HG03139 (cell line): Measurements from ENCODE around the gene NCKAP5L.

ENCODE experiments used
- ATAC-seq: cut with Tn5 transposase; IDR thresholded peaks from one replicate; pipeline ENCODE4 v1.9.1; 2021; ENCODE audit not compliant: unreplicated experiment

The NCKAP5L gene

GRCh38 chr12:49801141-49802063, 26.8 kb downstream of the NCKAP5L start:
- ATAC-seq = no peak

- ATAC-seq = no peak
These were observed 27.6 kb downstream of the NCKAP5L start for GRCh38 chr12:49800421-49801140.

DNA sequence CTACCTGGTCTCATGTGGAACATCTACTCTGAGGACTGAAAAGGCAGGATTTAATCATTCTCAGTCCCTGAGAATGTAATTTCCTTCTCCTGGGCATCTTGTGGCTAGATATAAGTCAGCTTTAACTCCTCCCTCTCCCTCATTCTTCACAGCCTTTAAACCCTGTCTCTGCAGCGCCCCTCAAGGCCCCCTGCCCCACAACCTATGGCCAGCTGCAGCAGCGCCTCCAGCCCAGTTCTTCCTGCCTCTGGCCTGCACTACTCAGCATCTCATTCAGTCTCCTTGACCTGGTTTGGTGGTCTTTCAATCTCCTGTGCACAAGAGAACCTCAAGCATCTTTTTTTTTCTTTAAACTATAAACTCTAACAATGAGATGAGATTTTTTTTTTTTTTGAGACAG, 29.3 kb downstream of the NCKAP5L start:
- ATAC-seq = no peak

DNA sequence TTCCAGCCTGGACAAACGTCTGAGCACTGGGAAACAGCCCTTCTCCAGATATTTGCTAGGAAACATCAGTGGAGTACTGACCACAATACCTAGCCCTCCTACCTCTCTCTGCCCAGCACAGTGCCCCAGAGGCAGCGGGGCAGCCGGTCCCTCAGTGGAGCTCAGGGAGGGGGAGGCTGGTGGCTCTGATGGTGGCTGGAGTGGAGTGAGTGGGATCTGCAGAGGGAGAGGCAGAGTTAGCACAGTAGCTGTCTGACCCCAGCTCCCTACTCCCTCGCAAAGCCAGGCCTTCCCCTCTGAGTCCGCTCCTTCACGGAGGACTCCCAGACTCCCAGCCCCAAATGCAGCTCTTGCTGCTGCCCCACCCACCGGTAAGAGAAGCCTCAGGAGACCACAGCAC, 30.0 kb downstream of the NCKAP5L start:
- ATAC-seq = no peak

DNA sequence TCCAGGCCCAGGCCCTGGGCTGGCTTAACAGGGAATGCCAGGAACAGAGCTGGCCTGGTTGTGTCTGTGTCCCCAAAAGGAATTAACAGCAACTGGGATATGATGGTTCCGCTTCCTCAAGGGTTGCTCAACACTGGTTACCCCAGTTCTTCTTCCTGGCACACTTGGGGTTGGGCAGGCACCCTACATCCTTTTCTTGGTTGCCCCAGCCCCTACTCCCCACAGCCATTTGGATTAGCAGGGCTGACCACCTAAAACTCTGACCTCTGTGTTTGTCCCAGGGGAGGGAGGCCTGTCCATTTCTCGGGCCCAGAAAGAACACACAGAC, 30.8 kb downstream of the NCKAP5L start:
- ATAC-seq = no peak

- ATAC-seq = no peak
These were observed 31.4 kb downstream of the NCKAP5L start for GRCh38 chr12:49796606-49797448.

DNA sequence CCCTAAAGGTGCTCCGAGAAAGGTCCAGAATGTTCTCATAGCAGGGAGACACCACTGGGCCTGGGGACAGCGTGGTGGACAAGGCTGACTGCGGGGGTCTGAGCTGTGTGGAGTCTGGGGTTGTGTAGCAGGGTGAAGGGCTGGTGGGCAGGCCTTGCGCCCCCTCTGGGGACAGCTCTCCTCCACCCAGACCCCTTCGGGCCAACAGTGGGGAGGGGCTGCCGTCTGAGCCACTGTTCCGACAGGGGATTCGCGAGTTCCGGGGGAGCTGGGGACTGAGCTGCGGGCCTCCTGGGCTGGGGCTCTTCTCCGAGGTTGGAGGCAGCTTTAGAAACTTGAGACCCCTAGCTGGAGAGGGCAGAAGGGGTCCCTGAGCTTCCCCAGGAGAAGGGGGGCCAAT, 32.1 kb downstream of the NCKAP5L start:
- ATAC-seq = no peak

- no peak for ATAC-seq
These were observed 32.5 kb downstream of the NCKAP5L start for GRCh38 chr12:49795654-49796105.

GRCh38 chr12:49794811-49795653, 33.2 kb downstream of the NCKAP5L start:
- ATAC-seq = no peak

DNA sequence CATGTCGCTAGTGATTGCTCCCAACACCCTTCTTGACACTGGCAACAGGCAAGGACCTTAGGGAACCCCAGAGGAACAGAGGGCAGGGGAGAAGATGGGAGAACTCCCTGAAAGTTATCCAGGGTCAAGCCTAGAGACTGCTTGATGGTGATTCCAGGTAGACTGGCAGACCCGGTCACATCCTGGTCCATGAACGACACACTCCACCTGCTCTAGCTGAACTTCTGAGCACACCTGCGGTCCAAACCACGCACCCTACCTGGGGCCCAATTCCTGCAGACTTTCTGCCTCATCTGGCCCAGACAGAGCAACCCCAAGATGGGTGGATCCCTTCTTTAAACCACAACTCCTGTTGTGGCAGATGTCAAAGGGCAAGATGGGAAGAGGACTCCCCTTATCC, 34.2 kb downstream of the NCKAP5L start:
- no peak for ATAC-seq

GRCh38 chr12:49793620-49794019, 34.6 kb downstream of the NCKAP5L start:
- ATAC-seq = no peak

- ATAC-seq = no peak
These were observed 35.1 kb downstream of the NCKAP5L start for GRCh38 chr12:49792976-49793580.

DNA sequence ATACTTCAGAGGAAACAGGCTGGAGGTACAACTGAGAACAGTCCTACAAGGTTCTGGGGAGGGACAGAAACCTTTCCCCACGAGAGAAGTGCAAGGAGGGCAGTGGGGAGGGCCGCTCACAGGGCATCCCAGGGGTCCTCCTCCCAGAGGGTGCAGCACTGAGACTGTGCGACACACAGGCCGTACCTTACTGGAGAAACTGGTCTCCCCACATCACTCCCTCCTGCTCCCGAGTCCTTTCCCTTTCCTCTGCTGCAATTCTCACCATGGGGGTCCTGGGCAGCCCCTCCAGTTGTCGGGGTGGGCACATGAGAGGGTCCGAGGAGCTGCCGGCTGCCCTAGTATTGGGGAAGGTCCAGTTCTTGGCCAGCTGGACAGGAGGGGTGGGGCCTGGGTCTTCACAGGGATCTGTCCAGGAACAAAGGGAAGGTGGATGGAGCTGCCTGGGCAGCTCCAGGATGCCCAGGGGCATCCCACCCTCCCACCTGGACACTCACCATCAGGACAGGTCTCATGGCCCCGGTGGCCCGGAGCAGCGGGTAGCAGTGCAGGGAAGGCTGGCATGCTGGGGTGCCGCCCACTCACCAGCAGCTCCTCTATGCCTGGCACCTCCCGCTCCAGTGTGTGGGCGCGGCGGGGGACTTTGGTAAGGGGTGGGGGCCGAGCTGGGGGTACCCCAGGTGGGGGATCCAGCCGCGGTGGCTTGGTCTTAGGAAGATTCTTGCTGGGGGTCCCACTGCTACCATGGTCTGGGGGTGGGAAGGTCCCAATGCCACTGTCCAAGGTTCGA, 35.8 kb downstream of the NCKAP5L start:
- ATAC-seq = no peak

GRCh38 chr12:49791700-49792099, 36.5 kb downstream of the NCKAP5L start:
- no peak for ATAC-seq

GRCh38 chr12:49790741-49791555, 37.3 kb downstream of the NCKAP5L start:
- no peak for ATAC-seq

DNA sequence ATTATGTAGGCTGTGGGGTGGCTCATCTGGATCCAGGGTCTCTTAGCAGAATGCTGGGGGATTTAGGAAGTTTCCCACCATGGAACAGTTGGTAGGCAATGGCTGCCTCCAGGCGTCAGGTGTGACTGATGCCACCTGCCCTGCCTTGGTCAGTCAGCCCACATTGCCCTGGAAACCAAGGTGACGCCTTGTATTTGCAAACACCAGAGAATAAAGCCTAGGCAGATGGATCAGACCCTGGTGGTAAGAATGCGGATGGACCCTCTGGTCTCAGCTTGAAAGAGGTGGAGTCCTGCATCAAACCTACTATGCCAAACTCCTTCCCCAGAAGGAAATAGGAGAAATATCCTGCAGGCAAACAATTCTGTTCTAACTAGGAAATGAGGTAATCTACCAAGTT, 38.2 kb downstream of the NCKAP5L start:
- no peak for ATAC-seq

- ATAC-seq = no peak
These were observed 40.5 kb downstream of the NCKAP5L start for GRCh38 chr12:49787672-49788071.

- ATAC-seq = no peak
These were observed 43.3 kb downstream of the NCKAP5L start for GRCh38 chr12:49784756-49785409.
